ENCODE results near the gene CYP2J2.
A peak's percentile ranks its signal among the peaks of the same experiment; 100 is the strongest.
"Not testable (repeated sequence)": the region's sequence is repeated elsewhere in the genome, so short reads cannot be mapped to it uniquely, and the experiment has no call there.

Gene CYP2J2

GRCh38 chr1:59926381-59927123 is at the start of gene CYP2J2:
Gene CYP2J2, minus strand, starts transcription at chr1:59926773. Its CDS starts 27 bp downstream, at chr1:59926746.
- peak in 2 of 3 experiments; percentile 6 to 7 for DNase-seq (ENCODE audit: low read depth in 2 of 3, low spot score in 2 of 3)

- no peak for DNase-seq (ENCODE audit: low read depth in 2 of 3, low spot score in 2 of 3)
Observed at GRCh38 chr1:59973719-59974118, 47.1 kb upstream of the CYP2J2 start.

GRCh38 chr1:59972216-59972927 is 45.8 kb upstream of the CYP2J2 start:
- DNase-seq (ENCODE audit: low read depth in 2 of 3, low spot score in 2 of 3) = no peak

- DNase-seq (ENCODE audit: low read depth in 2 of 3, low spot score in 2 of 3) = peak; percentile 15 to 41 (median 19)
Observed at GRCh38 chr1:59971464-59971911, 44.9 kb upstream of the CYP2J2 start.

- DNase-seq (ENCODE audit: low read depth in 2 of 3, low spot score in 2 of 3) = not testable (repeated sequence)
Observed at GRCh38 chr1:59969542-59970175, 43.1 kb upstream of the CYP2J2 start.

GRCh38 chr1:59968746-59969145 is 42.2 kb upstream of the CYP2J2 start:
- DNase-seq (ENCODE audit: low read depth in 2 of 3, low spot score in 2 of 3) = not testable (repeated sequence)

GRCh38 chr1:59967780-59968179 is 41.2 kb upstream of the CYP2J2 start:
- no peak for DNase-seq (ENCODE audit: low read depth in 2 of 3, low spot score in 2 of 3)

- no peak for DNase-seq (ENCODE audit: low read depth in 2 of 3, low spot score in 2 of 3)
Observed at GRCh38 chr1:59967141-59967697, 40.6 kb upstream of the CYP2J2 start.

GRCh38 chr1:59952065-59952464 is 25.5 kb upstream of the CYP2J2 start:
- no peak for DNase-seq (ENCODE audit: low read depth in 2 of 3, low spot score in 2 of 3)

- DNase-seq (ENCODE audit: low read depth in 2 of 3, low spot score in 2 of 3) = no peak
Observed at GRCh38 chr1:59949648-59950047, 23.1 kb upstream of the CYP2J2 start.

- no peak for DNase-seq (ENCODE audit: low read depth in 2 of 3, low spot score in 2 of 3)
Observed at GRCh38 chr1:59948990-59949389, 22.4 kb upstream of the CYP2J2 start.

- DNase-seq (ENCODE audit: low read depth in 2 of 3, low spot score in 2 of 3) = peak in 1 of 3 experiments; percentile 9
Observed at GRCh38 chr1:59947047-59947938, 20.7 kb upstream of the CYP2J2 start.

GRCh38 chr1:59945790-59946189 is 19.2 kb upstream of the CYP2J2 start:
- no peak for DNase-seq (ENCODE audit: low read depth in 2 of 3, low spot score in 2 of 3)

GRCh38 chr1:59939393-59939792 is 12.8 kb upstream of the CYP2J2 start:
- no peak for DNase-seq (ENCODE audit: low read depth in 2 of 3, low spot score in 2 of 3)

- no peak for DNase-seq (ENCODE audit: low read depth in 2 of 3, low spot score in 2 of 3)
Observed at GRCh38 chr1:59937636-59938210, 11.2 kb upstream of the CYP2J2 start.

GRCh38 chr1:59936358-59936821 is 9.8 kb upstream of the CYP2J2 start:
- DNase-seq (ENCODE audit: low read depth in 2 of 3, low spot score in 2 of 3) = no peak

- DNase-seq (ENCODE audit: low read depth in 2 of 3, low spot score in 2 of 3) = no peak
Observed at GRCh38 chr1:59928996-59929395, 2.4 kb upstream of the CYP2J2 start.

- DNase-seq (ENCODE audit: low read depth in 2 of 3, low spot score in 2 of 3) = no peak
Observed at GRCh38 chr1:59927213-59927612, 640 bp upstream of the CYP2J2 start.

- no peak for DNase-seq (ENCODE audit: low read depth in 2 of 3, low spot score in 2 of 3)
Observed at GRCh38 chr1:59924653-59925052, 1.9 kb downstream of the CYP2J2 start.

GRCh38 chr1:59921258-59921899 is 5.2 kb downstream of the CYP2J2 start:
- not testable (repeated sequence) for DNase-seq (ENCODE audit: low read depth in 2 of 3, low spot score in 2 of 3)

All from activated CD8-positive, alpha-beta memory T cell treated with anti-CD3 and anti-CD28 coated beads for 48 hours (primary cell).